GM19397 (cell line): ENCODE data around the gene FCGR3A.
"Not testable (repeated sequence)": the region's sequence is repeated elsewhere in the genome, so short reads cannot be mapped to it uniquely, and the experiment has no call there.

ENCODE experiments used
- ATAC-seq: cut with Tn5 transposase; IDR thresholded peaks from one replicate; pipeline ENCODE4 v1.9.1; 2021; ENCODE audit warnings: mild to moderate bottlenecking, moderate library complexity; ENCODE audit not compliant: unreplicated experiment

The FCGR3A gene

DNA sequence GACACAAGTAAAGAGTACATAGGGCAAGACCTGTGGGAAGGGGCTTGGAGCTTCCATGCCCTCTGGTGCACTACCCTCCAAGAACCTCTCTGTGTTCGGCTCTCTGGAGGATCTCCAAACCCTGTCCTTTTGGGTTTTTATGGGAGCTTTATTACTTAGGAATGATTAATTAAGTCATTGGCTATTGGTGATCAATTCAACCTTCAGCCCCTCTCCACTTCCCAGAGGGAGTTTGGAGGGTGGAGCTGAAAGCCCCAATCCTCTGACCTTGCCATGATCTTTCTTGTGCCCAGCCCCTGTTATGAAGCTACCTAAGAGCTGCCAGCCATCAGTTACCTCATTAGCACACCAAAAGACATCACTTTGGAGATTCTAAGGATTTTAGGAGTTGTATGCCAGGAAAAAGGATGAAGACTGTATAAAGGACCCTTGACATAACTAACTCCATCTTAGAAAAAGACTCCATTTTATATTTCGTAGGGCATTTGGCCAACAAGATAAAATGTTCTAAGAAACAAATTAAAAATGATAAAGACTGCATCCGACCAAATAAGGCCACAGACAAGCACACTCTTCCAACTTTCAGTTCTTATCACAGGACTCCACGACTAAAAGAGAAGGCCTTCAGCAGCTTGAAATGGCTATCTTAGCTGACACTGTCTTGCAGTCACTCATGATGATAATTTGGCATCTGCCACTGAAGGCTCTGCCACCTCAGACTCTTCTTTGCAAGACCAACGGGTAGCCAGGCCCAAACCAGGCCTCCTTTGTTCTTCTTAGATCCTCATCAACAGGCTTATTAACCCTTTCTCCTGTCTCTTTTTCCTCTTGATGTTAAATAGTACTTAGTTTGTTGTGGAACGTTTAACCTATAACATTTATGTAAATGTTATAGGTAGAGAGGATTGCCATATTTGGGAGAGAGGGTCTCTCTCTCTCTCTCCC is 8.2 kb upstream of the FCGR3A start:
- not testable (repeated sequence) for ATAC-seq

DNA sequence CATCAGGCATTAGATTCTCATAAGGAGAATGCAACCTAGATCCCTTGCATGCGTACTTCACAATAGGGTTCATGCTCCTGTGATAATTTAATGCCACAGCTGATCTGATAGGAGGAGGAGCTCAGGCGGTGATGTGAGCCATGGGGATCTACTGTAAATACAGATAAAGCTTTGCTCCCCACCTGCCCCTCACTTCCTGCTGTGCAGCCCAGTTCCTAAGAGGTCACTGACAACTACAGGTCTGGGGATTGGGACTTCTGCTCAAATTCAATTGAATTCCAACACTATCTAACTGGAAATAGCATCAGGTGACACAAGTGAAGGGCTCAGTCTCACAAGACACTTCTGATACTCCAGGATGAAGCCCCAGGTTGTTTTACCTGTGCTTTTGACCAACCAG is 7.4 kb upstream of the FCGR3A start:
- not testable (repeated sequence) for ATAC-seq

DNA sequence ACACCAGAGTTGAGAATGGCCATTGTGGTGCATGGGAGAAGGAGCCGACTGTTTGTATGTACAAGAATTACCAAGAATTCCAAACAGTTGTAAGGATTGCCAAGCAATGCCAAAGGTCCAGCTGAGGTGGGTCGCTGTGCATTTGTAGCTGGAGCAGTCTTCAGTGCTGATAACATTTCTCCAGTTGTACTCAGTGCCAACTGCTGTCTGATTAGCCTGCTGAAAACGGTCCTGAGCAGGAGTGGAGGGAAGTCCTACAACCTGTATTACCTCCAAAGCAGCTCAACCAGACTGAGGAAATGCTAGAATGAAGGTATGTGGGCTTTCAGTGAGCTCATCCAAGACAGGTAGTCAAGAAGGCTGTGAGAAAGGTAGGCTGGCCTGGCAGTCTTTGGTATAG is 6.5 kb upstream of the FCGR3A start:
- not testable (repeated sequence) for ATAC-seq

DNA sequence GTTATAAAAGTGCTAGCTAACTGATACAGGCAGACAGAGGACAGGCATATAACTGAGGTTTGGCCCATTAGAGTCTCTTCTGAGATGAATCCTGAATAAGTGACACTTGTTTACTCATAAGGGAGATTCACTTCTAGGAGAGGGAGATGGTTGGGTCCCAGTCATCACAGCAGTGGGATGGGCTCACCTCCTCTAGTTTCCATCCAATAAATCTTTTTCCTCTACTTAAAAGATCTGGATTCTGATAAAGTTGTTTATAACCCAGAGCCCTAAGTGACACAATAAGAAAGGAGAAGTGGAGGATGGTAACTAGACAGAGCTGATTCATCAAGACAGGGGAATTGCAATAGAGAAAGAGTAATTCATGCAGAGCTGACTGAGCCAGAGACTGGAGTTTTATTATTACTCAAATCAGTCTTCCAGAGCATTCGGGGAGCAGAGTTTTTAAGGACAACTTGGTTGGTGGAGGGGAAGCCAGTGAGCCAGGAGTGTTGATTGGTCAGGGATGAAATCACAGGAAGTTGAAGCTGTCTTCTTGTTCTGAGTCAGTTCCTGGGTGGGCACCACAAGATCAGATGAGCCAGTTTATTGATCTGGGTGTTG is 5.3 kb upstream of the FCGR3A start:
- not testable (repeated sequence) for ATAC-seq

DNA sequence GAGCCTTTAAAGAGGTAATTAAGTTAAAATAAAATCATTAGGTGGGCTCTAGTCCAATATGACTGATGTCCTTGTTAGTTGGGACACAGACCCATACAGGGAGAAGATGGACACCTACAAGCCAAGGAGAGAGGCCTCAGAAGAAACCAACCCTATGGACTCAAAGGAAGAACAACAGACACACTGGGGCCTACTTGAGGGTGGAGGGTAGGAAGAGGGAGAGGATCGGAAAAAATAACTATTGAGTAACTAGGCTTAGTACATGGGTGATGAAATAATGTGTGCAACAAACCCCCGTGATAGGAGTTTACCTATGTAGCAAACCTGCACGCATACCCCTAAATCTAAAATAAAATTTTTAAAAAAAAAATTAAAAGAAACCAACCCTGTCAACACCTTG is 4.7 kb upstream of the FCGR3A start:
- ATAC-seq = not testable (repeated sequence)

DNA sequence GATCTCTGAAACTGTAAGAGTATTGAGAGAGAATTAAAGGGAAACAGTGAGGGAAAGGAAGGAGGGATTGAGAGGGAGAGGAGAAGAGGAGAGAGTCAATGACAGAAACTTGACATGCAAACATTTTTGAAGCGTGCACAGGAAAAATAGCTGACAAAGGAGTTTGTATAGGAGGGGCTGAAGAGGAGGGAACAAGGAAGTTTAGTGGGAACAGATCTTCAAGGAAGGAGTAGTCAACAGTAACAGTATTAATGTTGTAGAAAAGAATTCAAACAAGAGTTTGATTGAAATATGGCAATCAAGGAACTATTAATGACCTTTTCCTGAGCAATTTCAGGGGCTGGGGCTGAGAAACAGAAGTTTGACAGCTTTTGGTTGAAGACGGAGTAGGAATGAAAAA is 4.0 kb upstream of the FCGR3A start:
- ATAC-seq = not testable (repeated sequence)

DNA sequence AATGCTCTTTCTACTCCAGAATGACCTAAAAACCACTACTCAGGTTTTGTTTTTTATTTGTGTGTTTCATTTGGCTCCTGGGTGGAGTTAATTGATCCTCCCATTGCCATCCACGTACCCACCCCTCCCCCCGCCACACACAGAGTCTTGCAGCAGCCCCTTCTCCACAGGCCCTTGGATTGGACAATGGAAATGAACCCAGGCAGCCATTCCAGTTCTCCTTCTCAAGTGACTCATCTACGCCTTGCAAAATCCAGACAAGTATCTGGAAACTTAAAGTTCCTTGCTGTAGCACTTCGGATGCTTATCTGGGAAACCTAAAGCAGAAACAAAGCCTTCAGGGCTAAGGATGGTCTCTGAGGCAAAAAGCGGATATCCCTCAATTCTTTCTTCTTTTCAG is 1.3 kb upstream of the FCGR3A start:
- ATAC-seq = not testable (repeated sequence)

DNA sequence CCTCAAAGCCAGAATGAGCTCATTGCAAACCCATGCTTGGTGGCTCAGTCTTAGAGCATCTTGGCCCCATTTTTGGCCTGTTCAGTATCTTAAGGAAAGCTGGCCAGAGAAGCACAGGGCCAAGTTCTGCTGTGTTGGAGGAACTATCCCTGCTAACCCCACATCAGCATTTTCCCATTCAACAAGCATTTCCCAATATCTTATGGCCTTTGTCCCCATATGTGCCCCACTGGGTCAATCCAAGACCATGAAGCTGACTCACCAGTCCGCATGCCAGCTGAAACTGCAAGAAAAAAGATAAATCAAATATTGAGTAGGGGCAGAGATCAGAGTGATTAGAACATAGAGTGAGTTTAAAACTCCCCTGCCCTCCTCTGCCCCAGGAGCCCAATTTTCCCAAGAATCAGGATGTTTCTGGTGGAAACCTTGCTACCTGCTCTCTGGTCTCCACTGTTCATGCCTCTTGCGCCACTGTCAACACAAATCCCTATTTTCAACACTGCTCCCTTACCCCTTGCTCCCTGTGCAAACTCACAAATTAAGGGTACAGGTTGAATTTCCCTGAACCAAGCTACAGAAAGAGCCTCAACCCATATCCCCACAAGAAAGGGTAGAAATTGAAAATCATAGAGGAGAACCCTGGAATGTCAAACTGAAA is 740 bp downstream of the FCGR3A start:
- not testable (repeated sequence) for ATAC-seq

DNA sequence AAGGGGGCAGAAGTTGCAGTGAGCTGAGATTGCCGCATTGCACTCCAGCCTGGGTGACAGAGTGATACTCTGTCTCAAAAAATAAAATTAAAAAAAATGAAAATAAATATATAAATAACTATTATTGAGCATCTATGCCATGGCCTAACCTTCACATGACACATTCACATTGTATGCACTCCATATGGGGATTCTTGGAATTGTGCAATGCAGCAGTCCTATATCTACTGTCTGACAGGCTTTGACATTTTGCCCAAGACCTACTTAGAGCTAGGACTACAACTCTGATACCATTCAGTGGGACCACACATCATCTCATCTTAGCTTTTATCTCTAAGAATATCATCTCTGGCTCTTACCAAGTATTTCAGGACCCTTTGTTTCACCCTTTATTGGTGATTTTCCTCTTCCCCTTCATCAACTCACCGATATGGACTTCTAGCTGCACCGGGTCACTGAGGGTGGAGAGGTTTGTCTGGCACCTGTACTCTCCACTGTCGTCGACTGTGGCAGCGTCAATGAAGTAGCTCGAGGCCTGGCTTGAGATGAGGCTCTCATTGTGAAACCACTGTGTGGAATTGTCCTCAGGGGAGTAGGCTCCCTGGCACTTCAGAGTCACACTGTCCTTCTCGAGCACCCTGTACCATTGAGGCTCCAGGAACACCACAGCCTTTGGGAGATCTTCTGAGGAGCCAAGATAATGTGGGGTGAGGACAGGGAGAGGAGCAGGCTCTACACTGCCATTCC is 1.4 kb downstream of the FCGR3A start:
- not testable (repeated sequence) for ATAC-seq

DNA sequence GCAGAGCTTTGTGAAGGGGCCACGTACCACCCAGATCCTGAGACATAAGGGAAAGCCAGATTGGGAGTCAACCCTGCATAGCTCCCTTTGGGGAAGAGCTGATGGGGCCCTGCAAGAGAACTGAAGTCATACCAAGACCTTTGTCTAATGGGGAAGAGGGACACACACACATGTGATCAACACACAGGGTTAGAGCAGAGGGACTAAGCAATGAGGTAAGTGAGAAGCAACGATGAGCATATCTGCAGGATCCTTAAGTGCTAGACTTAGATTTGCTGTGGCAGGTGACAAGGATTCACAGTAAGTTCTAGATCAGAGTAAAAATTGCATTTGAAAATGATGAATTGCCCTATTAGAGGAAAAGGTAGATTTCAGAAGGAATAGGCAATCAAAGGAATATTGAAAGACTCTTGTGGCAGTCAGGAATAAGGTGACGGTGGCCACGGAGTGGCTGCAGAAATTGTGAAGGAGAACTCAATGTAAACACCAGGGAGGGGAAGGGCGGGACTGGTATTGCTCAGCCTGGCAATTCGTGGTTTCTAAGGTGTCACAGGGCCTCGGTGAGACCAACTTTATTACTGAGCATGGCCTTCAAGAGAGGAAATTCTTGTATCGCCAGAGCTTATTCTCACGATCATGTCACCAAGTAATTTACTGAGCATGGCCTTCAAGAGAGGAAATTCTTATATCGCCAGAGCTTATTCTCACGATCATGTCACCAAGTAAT is 4.5 kb downstream of the FCGR3A start:
- ATAC-seq = not testable (repeated sequence)

DNA sequence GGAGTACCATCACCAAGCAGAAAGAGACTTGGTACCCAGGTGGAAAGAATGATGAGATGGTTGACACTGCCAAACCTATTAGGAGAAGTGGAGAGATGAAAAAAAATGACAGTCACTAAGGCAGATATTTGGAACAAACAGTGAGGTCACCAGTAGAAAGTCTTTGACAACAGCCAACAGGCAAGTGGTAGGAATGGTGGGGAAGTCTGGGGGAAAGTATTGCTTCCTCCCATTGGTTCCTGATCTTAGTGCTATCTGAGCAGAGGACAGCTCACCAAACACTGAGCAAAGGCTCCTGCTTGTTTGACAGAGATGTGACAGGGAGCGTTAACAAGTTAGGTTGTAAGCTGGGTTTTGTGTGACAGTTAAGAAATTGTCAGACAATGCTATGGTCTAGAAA is 6.5 kb downstream of the FCGR3A start:
- ATAC-seq = not testable (repeated sequence)

DNA sequence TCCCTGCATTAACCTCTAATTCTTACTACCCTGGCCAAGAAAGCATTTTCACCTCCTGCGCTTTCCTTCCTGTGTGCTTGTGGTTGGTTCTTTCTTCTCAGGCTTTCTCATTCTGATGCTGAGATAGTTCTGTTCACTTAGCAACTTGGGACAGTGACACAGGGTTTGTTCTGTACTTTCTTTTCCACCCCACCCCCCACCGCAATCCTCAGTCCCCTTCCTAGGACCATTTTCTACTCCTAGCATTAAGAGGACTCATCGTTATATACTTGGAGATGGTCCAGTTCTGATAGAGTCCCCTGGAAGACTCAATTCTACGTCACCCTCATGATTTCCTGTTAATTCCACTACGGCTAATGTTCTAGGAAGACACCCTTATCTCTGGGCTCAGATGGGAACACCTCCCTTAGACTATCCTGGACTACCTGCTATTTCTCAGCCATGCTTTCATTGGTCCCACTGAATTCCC is 7.5 kb downstream of the FCGR3A start:
- peak; percentile 35 for ATAC-seq

DNA sequence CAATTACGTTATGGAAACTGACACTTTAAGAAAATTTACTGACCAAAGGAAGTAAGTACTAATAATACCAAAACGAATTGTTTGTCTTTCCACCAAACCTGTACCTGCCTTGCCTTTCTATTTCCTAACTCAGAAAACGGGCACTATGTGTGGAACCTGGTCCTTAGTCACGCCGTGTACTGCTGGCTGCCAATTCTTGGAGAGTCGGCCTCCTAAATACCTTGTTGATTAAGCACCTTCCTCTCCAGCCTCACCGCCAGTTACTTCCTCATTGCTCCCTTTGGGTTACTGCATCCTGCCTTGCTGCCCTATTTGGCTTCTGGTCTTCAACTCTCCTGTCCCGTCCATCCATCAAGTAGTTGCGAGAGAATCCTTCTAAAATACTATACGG is 9.1 kb downstream of the FCGR3A start:
- not testable (repeated sequence) for ATAC-seq

DNA sequence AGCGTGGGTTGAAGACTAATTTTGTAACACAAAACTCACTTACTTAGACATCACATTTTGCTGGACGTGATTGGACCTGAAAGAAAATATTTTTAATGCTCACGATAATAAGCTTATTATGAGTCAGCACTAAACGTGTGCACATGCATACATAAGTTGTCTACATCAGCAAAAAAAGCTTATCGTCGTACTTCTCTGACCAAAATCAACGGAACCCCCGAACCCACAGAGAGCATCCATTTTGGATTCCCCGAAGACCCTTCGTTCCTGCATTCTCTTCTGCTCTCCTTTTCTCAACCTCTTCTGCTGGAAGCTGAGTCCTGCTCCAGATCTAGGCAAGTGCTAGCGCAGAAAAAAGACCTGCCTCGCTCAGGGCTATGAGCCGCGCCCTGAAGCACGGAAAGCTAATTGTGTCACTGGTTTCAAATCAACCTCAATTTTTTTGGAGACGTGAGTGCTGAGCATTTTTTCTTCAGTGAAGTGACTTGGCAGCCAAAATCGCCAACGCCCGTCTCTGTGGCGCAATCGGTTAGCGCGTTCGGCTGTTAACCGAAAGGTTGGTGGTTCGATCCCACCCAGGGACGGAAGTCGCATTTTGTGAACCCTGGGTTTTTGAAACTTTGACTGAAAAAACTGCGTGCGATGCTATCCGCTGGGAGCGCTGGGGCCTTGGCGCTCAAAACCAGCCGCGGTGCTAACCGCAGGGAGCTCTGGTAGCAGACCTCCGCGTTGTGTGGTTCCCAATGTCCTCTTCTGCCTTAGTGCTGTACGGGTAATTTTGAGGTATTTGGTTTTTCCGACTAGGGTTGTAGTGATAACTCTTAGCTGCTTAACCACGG is 9.7 kb downstream of the FCGR3A start:
- peak; percentile 61 for ATAC-seq

DNA sequence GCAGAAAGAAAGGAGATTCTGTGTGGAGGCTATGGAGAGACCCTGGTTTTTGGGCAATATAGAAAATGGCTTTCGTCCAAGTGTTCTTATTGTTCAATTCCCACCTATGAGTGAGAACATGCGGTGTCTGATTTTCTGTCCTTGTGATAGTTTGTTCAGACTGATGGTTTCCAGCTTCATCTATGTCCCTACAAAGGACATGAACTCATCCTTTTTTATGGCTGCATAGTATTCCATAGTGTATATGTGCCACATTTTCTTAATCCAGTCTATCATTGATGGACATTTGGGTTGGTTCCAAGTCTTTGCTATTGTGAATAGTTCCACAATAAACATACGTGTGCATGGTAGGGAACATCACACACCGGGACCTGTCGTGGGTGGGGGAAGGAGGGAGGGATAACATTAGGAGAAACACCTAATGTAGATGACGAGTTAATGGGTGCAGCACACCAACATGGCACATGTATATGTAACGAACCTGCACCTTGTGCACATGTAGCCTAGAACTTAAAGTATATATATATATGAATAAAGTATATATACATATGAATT is 10.6 kb downstream of the FCGR3A start:
- ATAC-seq = not testable (repeated sequence)

DNA sequence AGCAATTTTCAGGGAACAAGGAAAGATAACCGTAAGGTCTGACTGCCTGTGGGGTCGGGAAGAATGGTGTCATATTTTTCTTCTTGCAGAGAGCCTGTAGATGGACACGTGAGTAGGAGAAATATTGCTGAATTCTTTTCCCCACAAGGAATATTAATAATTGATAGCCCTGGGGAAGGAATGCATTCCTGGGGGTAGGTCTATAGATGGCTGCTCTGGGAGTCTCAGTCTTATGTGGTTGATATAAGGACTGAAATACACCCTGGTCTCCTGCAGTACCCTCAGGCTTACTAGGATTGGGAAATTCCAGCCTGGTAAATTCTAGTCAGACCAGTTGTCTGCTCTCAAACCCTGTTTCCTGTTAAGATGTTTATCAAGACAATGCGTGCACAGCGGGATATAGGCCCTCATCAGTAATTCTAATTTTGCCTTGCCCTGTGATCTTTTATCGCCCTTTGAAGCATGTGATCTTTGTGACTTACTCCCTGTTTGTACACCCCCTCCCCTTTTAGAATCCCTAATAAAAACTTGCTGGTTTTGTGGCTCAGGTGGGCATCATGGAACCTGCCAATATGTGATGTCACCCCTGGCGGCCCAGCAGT is 12.4 kb downstream of the FCGR3A start:
- ATAC-seq = not testable (repeated sequence)

DNA sequence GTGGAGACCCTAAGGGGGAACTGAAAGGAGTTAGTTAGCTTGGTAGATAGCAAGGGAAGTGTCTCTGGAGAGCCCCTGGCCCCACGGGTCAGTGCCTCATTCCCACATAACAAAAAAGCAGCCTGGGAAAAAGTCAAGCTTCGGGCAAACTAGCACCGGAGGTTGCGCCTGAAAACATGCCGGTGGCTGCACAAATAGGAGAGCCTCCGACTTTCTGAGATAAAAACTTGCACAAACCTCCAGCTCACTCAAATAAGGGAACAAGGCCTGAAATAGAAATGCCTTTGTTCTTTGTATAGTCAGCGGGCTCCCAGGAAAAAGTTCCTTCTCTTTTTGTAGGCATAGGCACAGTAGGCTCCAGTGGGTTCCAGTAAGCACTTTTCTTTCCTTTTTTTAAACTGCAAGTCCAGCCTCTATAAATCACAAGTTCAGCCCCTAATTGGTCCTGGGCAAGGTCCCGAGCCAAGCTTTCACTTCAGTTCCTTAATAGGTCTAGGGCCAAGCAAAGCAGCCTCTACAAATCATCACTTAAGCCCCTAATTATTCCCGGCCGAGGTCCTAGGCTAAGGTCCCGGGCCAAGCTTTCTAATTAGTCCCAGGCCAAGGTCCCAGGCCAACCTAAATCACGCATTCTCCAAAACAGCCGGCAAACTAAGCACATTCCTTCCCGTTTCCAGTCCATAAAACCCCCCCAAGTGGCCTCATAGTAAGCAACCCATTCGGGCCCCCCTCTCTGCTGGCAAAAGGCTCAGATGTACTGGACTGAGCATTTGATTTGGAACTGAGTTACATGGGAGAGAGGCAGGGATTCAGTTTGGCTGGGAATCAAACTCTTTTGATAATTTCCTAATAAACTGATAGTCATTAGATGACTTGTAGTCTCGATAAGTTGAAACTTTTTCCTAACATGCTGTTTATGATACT is 16.7 kb downstream of the FCGR3A start:
- ATAC-seq = not testable (repeated sequence)
